LHCN-M2 (cell line): ENCODE results near the gene NAPG. TPM values are rescaled to one million over a fixed set of nuclear protein-coding genes. Genes with fewer than 3 reads are reported as not detected.
"Not testable (repeated sequence)": the region's sequence is repeated elsewhere in the genome, so short reads cannot be mapped to it uniquely, and the experiment has no call there.

Source experiments
- DNase-seq: peaks from one replicate; pipeline ENCODE4 v3.0.0-alpha.2; 2012; ENCODE audit warnings: low read depth
- polyA plus RNA-seq: library from polyadenylated mRNA; unstranded; fragments of >200 nt; gene quantifications from one replicate; pipeline ENCODE4 v1.2.1, GENCODE V29; 2012; ENCODE audit warnings: missing spikeins
- total RNA-seq: library from RNA; depleted of rRNA; stranded (reverse); fragments of >200 nt; gene quantifications from 2 replicates; pipeline ENCODE4 v1.2.3, GENCODE V29; 2014; rRNA removed

The NAPG gene
- 38.0 and 40.8 TPM in 2 replicates for total RNA-seq
- 12.9 TPM for polyA plus RNA-seq

- DNase-seq, result peak; percentile 87
Observed at GRCh38 chr18:10525697-10526560, at the start of gene NAPG. TSS of gene NAPG (plus strand) at chr18:10526027. CDS start at chr18:10526103, 76 bp downstream.

GRCh38 chr18:10476338-10476791 is 49.5 kb upstream of the NAPG start:
- no peak for DNase-seq

GRCh38 chr18:10477121-10477862 is 48.5 kb upstream of the NAPG start:
- DNase-seq, result no peak

- DNase-seq, result no peak
Observed at GRCh38 chr18:10477863-10478260, 48.0 kb upstream of the NAPG start.

GRCh38 chr18:10481831-10482230 is 44.0 kb upstream of the NAPG start:
- no peak for DNase-seq

- no peak for DNase-seq
Observed at GRCh38 chr18:10482363-10482984, 43.4 kb upstream of the NAPG start.

- no peak for DNase-seq
Observed at GRCh38 chr18:10482985-10483949, 42.6 kb upstream of the NAPG start.

GRCh38 chr18:10485475-10485874 is 40.4 kb upstream of the NAPG start:
- no peak for DNase-seq

- no peak for DNase-seq
Observed at GRCh38 chr18:10486362-10486761, 39.5 kb upstream of the NAPG start.

- no peak for DNase-seq
Observed at GRCh38 chr18:10487154-10487553, 38.7 kb upstream of the NAPG start.

- DNase-seq, result no peak
Observed at GRCh38 chr18:10488017-10488416, 37.8 kb upstream of the NAPG start.

- DNase-seq, result no peak
Observed at GRCh38 chr18:10490401-10491165, 35.2 kb upstream of the NAPG start.

- DNase-seq, result peak; percentile 70
Observed at GRCh38 chr18:10495936-10496335, 29.9 kb upstream of the NAPG start.

- no peak for DNase-seq
Observed at GRCh38 chr18:10497206-10497749, 28.5 kb upstream of the NAPG start.

GRCh38 chr18:10499230-10499629 is 26.6 kb upstream of the NAPG start:
- peak; percentile 14 for DNase-seq

GRCh38 chr18:10500038-10500437 is 25.8 kb upstream of the NAPG start:
- no peak for DNase-seq

GRCh38 chr18:10504723-10505122 is 21.1 kb upstream of the NAPG start:
- no peak for DNase-seq

GRCh38 chr18:10505892-10506291 is 19.9 kb upstream of the NAPG start:
- not testable (repeated sequence) for DNase-seq

GRCh38 chr18:10508591-10508990 is 17.2 kb upstream of the NAPG start:
- no peak for DNase-seq

- no peak for DNase-seq
Observed at GRCh38 chr18:10511236-10511635, 14.6 kb upstream of the NAPG start.
